ENCODE measurements around the gene ANKS1A.

Gene ANKS1A

DNA sequence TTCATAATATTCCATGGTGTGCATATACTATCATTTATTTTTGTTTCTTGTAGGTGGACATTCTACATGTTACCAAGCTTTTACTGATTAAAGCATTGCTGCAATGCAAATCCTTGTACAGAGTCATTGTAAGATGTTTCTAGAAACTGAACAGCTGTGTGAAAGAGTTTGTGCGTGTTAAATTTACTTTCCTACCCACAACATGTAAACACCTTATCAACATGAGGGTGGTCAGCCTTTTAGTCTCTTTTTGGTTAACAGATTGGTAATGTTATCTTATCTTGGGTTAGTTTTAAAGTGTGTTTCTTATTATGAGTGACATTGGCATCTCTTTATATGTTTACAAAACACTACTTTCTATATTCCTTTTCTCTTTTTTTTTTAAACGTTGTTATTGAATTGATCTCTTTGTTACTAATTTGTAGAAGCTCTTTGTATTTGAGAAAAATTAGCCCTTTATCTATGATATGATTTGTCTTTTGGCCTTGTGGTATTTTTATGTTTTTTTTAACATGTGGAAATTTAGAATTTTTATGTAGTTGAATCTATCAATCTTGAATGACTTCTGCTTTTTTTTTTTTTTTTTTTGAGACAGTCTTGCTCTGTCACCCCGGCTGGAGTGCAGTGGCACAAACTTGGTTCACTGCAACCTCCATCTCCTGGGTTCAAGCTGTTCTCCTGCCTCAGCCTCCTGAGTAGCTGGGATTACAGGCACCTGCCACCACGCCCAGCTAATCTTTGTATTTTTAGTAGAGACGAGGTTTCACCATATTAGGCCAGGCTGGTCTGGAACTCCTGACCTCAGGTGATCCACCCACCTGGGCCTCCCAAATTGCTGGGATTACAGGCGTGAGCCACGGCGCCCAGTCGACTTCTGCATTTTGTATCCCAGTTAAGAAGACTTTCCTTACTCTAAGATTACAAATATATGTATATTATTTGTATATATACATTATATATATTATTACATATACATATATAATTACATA is 140.0 kb downstream of the ANKS1A start:
- no peak for TF ChIP-seq ZNF274 (IDR thresholded peaks at IDR 0.05; ENCODE audit: low read depth, low read length)
- no peak for TF ChIP-seq SUZ12 (IDR thresholded peaks at IDR 0.05; ENCODE audit: extremely low read depth, insufficient read depth, insufficient read length)
- TF ChIP-seq YY1 (IDR thresholded peaks at IDR 0.05; ENCODE audit: insufficient read depth, insufficient read length), result no peak
- DNase-seq (ENCODE audit: low read depth, low spot score), result no peak
- Histone ChIP-seq H3K4me1 (ENCODE audit: insufficient read depth, insufficient read length) (peaks cover 2% of the 10 kb centered on the region), H3K36me3 (ENCODE audit: insufficient read depth, insufficient read length, low read length) (no peaks in the 10 kb centered on the region), H3K4me3 (ENCODE audit: insufficient read length, low read depth) (no peak overlapping the region), H3K9ac (ENCODE audit: insufficient read length, low read depth) (no peak overlapping the region), H3K9me3 (ENCODE audit: insufficient read depth, low read length) (no peaks in the 10 kb centered on the region), H3K27me3 (ENCODE audit: insufficient read depth, insufficient read length) (no peaks in the 10 kb centered on the region)

GRCh38 chr6:35030099-35030498 is 141.0 kb downstream of the ANKS1A start:
- Histone ChIP-seq H3K4me3 (ENCODE audit: insufficient read length, low read depth) (no peak overlapping the region), H3K9me3 (ENCODE audit: insufficient read depth, low read length) (no peaks in the 10 kb centered on the region), H3K4me1 (ENCODE audit: insufficient read depth, insufficient read length) (peaks cover 2% of the 10 kb centered on the region), H3K9ac (ENCODE audit: insufficient read length, low read depth) (no peak overlapping the region), H3K36me3 (ENCODE audit: insufficient read depth, insufficient read length, low read length) (no peaks in the 10 kb centered on the region), H3K27me3 (ENCODE audit: insufficient read depth, insufficient read length) (no peaks in the 10 kb centered on the region)
- TF ChIP-seq SUZ12 (IDR thresholded peaks at IDR 0.05; ENCODE audit: extremely low read depth, insufficient read depth, insufficient read length), result no peak
- TF ChIP-seq YY1 (IDR thresholded peaks at IDR 0.05; ENCODE audit: insufficient read depth, insufficient read length), result no peak
- TF ChIP-seq ZNF274 (IDR thresholded peaks at IDR 0.05; ENCODE audit: low read depth, low read length), result no peak
- no peak for DNase-seq (ENCODE audit: low read depth, low spot score)

DNA sequence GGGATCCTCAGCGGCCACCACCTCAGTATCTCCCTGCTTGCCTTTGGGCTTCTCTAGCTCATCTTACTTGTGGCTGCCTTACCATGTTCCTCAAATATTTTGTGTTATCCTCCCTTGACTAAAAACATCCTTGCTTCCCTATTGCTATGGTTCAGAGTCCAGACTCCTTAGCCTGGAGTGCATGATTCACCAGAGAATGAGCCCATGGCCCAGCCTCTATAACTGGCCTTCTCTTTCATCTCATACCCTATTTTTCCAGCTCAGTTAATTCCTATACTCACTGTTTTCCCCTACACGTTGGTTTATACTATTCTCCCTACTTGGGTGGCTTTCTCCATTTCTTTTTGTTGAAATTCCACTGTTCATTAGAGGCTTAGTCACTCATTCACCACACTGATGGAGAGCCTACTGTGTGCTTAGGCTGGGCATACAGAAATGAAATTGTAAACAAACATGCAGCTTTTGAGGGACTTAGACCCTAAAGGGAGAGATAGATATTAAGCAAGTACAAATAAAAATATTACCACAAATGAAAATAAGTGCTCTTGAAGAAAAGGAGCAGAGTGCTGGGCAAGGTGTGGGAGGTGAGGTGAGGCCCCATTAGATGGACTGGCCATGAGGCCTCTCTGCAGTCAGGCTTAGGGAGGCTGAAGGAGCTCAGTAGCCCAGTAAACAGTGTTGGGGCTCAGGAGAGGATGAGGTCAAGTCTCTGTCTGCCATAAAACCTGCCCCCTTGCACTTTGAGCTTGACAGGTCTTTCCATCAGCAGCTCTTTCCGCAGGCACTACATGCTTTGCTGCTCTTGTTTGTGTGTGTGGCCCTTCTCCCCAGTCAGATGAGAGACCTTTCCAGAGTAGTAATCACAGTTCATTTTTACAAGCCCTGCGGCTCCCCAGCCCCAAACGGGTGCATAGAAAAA is 142.8 kb downstream of the ANKS1A start:
- Histone ChIP-seq H3K27me3 (ENCODE audit: insufficient read depth, insufficient read length) (no peaks in the 10 kb centered on the region), H3K36me3 (ENCODE audit: insufficient read depth, insufficient read length, low read length) (no peaks in the 10 kb centered on the region), H3K9ac (ENCODE audit: insufficient read length, low read depth) (no peak overlapping the region), H3K4me3 (ENCODE audit: insufficient read length, low read depth) (no peak overlapping the region), H3K9me3 (ENCODE audit: insufficient read depth, low read length) (no peaks in the 10 kb centered on the region), H3K4me1 (ENCODE audit: insufficient read depth, insufficient read length) (no peaks in the 10 kb centered on the region)
- DNase-seq (ENCODE audit: low read depth, low spot score), result no peak
- TF ChIP-seq ZNF274 (IDR thresholded peaks at IDR 0.05; ENCODE audit: low read depth, low read length), result no peak
- no peak for TF ChIP-seq YY1 (IDR thresholded peaks at IDR 0.05; ENCODE audit: insufficient read depth, insufficient read length)
- TF ChIP-seq SUZ12 (IDR thresholded peaks at IDR 0.05; ENCODE audit: extremely low read depth, insufficient read depth, insufficient read length), result no peak

GRCh38 chr6:35033683-35034082 is 144.6 kb downstream of the ANKS1A start:
- H3K4me1 ChIP-seq (ENCODE audit: insufficient read depth, insufficient read length), result peaks cover 7% of the 10 kb centered on the region

GRCh38 chr6:35034411-35035191 is 145.5 kb downstream of the ANKS1A start:
- no peak for DNase-seq (ENCODE audit: low read depth, low spot score)
- TF ChIP-seq YY1 (IDR thresholded peaks at IDR 0.05; ENCODE audit: insufficient read depth, insufficient read length) (no peak), SUZ12 (IDR thresholded peaks at IDR 0.05; ENCODE audit: extremely low read depth, insufficient read depth, insufficient read length) (no peak), ZNF274 (IDR thresholded peaks at IDR 0.05; ENCODE audit: low read depth, low read length) (no peak)
- Histone ChIP-seq H3K4me1 (ENCODE audit: insufficient read depth, insufficient read length) (peaks cover 7% of the 10 kb centered on the region), H3K36me3 (ENCODE audit: insufficient read depth, insufficient read length, low read length) (no peaks in the 10 kb centered on the region), H3K4me3 (ENCODE audit: insufficient read length, low read depth) (no peak overlapping the region), H3K27me3 (ENCODE audit: insufficient read depth, insufficient read length) (no peaks in the 10 kb centered on the region), H3K9me3 (ENCODE audit: insufficient read depth, low read length) (no peaks in the 10 kb centered on the region), H3K9ac (ENCODE audit: insufficient read length, low read depth) (no peak overlapping the region)

More at GRCh38 chr6:35033683-35034082, 144.6 kb downstream of the ANKS1A start:
- no peaks in the 10 kb centered on the region for H3K9me3 ChIP-seq (ENCODE audit: insufficient read depth, low read length)
- TF ChIP-seq SUZ12 (IDR thresholded peaks at IDR 0.05; ENCODE audit: extremely low read depth, insufficient read depth, insufficient read length) (no peak), YY1 (IDR thresholded peaks at IDR 0.05; ENCODE audit: insufficient read depth, insufficient read length) (no peak), ZNF274 (IDR thresholded peaks at IDR 0.05; ENCODE audit: low read depth, low read length) (no peak)
- H3K4me3 ChIP-seq (ENCODE audit: insufficient read length, low read depth), result no peak overlapping the region
- no peaks in the 10 kb centered on the region for H3K36me3 ChIP-seq (ENCODE audit: insufficient read depth, insufficient read length, low read length)
- no peak for DNase-seq (ENCODE audit: low read depth, low spot score)
- no peaks in the 10 kb centered on the region for H3K27me3 ChIP-seq (ENCODE audit: insufficient read depth, insufficient read length)
- no peak overlapping the region for H3K9ac ChIP-seq (ENCODE audit: insufficient read length, low read depth)

- H3K27me3 ChIP-seq (ENCODE audit: insufficient read depth, insufficient read length), result no peaks in the 10 kb centered on the region
- H3K4me3 ChIP-seq (ENCODE audit: insufficient read length, low read depth), result no peak overlapping the region
- H3K36me3 ChIP-seq (ENCODE audit: insufficient read depth, insufficient read length, low read length), result no peaks in the 10 kb centered on the region
- no peaks in the 10 kb centered on the region for H3K9me3 ChIP-seq (ENCODE audit: insufficient read depth, low read length)
- H3K4me1 ChIP-seq (ENCODE audit: insufficient read depth, insufficient read length), result peaks cover 7% of the 10 kb centered on the region
- H3K9ac ChIP-seq (ENCODE audit: insufficient read length, low read depth), result no peak overlapping the region
- DNase-seq (ENCODE audit: low read depth, low spot score), result no peak
- TF ChIP-seq ZNF274 (IDR thresholded peaks at IDR 0.05; ENCODE audit: low read depth, low read length) (no peak), SUZ12 (IDR thresholded peaks at IDR 0.05; ENCODE audit: extremely low read depth, insufficient read depth, insufficient read length) (no peak), YY1 (IDR thresholded peaks at IDR 0.05; ENCODE audit: insufficient read depth, insufficient read length) (no peak)
Observed at GRCh38 chr6:35035481-35036030, 146.5 kb downstream of the ANKS1A start.
